LNCAP (cell line): ENCODE data around the gene C2CD2L.

Experiments used
- TF ChIP-seq, protein P1 (sequence below): fragments of 450-650 bp; IDR thresholded peaks from 2 replicates; pipeline ENCODE4 v1.5.1; 2017; ENCODE audit warnings: mild to moderate bottlenecking

Gene C2CD2L

DNA sequence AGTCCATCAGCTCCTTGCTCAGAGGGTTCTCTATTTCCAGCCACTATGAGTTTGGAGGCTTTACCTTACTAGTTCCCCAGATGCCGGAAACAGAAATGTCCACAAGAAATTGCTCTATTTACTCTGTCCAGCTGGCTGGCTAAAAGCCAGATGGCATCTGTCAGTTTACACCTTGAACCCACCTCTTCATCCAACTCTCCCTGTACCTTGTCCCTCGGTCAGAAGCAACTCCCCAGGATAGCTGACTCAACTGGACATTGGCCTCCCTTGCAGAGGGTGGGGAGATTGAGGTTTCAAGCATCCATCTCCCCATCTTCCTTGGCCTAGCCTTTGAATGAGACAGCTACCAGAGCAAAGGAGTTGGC is 1.7 kb downstream of the C2CD2L start:
- TF ChIP-seq, protein P1, sequence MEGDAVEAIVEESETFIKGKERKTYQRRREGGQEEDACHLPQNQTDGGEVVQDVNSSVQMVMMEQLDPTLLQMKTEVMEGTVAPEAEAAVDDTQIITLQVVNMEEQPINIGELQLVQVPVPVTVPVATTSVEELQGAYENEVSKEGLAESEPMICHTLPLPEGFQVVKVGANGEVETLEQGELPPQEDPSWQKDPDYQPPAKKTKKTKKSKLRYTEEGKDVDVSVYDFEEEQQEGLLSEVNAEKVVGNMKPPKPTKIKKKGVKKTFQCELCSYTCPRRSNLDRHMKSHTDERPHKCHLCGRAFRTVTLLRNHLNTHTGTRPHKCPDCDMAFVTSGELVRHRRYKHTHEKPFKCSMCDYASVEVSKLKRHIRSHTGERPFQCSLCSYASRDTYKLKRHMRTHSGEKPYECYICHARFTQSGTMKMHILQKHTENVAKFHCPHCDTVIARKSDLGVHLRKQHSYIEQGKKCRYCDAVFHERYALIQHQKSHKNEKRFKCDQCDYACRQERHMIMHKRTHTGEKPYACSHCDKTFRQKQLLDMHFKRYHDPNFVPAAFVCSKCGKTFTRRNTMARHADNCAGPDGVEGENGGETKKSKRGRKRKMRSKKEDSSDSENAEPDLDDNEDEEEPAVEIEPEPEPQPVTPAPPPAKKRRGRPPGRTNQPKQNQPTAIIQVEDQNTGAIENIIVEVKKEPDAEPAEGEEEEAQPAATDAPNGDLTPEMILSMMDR: no peak

- TF ChIP-seq, protein P1: no peak
Measured at GRCh38 chr11:119109843-119110242, 2.7 kb downstream of the C2CD2L start.

DNA sequence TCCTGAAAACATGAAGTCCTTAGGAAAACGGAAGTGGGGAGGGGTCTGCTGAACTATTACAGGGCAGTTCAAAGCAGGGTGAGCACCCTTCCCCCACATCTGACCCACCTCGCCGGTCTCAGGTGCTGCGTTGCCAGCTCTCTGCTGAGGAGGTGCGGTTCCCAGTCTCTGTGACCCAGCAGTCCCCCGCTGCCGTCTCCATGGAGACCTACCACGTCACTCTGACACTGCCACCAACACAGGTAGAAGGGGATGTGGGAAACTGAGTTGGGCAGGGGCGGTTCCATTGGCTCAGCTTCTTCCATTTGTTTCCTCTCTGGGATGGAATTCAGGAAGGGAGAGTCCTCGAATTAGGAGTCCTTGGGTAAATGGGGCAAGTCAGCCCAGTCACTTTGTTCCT is 3.3 kb downstream of the C2CD2L start:
- TF ChIP-seq, protein P1: no peak

DNA sequence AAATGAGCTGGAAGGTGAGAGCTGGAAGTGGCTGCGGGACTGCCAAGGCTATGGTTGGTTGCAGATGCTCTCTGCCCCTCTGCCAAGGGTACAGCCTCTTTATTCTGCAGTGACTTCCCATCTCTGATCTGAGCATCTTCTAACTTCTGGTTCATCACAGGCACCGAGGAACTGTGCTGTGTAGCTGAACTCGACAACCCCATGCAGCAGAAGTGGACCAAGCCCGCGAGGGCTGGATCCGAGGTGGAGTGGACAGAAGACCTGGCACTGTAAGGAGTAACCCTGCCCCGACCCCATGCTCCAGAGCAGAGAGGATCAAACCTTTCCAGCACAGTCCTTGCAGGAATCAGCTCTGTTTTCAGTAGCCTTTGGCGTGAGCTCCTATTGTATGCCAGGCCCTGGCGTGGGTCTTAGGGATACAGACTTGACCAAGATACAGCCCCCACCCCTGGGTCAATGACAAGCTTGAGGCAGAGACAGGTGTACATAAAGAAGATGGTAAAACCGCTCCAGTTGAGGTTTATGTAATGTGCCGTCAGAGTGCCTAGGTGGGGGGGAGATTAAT is 4.3 kb downstream of the C2CD2L start:
- TF ChIP-seq, protein P1: no peak

DNA sequence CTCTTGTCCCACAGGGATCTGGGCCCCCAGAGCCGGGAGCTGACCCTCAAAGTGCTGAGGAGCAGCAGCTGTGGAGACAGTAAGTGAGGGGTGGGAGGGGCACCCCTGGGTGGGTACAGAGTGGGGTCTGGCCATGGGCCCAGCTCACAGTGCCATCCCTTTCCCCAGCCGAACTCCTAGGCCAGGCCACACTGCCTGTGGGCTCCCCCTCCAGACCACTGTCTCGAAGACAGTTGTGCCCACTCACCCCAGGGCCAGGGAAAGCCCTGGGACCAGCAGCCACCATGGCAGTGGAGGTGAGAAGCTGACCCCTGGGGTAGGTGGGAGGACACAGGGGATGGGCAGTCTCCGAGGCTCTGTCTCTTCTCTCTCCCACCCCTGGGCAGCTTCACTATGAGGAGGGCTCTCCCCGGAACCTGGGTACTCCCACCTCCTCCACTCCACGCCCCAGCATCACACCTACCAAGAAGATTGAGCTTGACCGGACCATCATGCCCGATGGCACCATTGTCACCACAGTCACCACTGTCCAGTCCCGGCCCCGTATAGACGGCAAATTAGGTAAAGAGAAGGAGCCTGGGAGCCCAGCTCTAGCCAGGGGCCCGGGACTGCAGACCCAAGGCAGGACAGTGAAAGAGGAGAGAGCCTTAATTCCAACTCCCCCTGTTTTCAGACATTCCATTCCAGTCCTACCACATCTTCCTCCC is 5.3 kb downstream of the C2CD2L start:
- TF ChIP-seq, protein P1: no peak

DNA sequence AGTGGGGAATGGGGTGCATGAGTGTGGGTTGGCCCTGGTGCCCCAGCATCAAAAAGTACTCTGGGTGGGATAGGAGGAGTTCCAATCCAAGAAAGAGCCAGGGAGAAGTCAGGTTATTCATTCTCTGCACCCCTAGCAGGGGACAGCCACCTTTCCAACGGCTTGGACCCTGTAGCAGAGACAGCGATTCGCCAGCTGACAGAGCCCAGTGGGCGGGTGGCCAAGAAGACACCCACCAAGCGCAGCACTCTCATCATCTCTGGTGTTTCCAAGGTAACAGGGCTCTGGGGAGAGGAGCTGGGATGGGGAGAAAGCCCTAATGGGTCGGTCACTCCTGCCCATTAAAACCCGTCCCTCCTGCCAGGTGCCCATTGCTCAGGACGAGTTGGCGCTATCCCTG is 6.6 kb downstream of the C2CD2L start:
- TF ChIP-seq, protein P1: no peak

DNA sequence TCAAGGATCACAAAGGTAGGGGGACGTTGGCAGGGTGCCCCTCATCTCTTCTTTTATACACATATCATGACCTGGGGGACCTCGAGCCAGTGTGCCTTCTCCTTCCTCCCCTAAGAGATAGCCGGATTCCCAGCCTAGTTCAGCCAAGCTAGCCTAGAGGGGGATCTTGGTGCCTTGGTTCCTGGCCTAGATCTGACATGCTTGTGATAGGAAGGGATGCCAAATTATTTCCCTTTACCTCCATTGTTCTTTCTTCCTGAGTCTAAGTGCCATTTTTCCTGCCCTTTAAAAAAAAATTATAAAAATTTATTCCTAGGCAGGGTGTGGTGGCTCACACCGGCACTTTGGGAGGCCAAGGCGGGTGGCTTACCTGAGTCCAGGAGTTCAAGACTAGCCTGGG is 7.2 kb downstream of the C2CD2L start:
- TF ChIP-seq, protein P1: no peak
